HEK293T (cell line): ENCODE results near the gene NDUFB11.

Source experiments
- CTCF ChIA-PET: fragments of 350-600 bp; formaldehyde crosslinking; extraction: SDS; loops from one replicate; lab custom pipeline; 2021; ENCODE audit warnings: antibody characterized with exemption, inconsistent platforms; lab: Yijun Ruan, JAX
- POLR2A ChIA-PET: fragments of 350-600 bp; formaldehyde crosslinking; extraction: SDS; loops from one replicate; lab custom pipeline; 2020; ENCODE audit warnings: antibody characterized with exemption, inconsistent platforms; lab: Yijun Ruan, JAX
- DNase-seq: peaks from one replicate; pipeline ENCODE4 v3.0.0; 2012; ENCODE audit warnings: mixed read lengths; ENCODE audit errors: extremely low spot score
- ARNT ChIP-seq: fragments of 450-650 bp; IDR thresholded peaks from 2 replicates; pipeline ENCODE4 v1.6.1; 2017; ENCODE audit warnings: mild to moderate bottlenecking
- BHLHE40 ChIP-seq: fragments of 450-650 bp; IDR thresholded peaks from 2 replicates; pipeline ENCODE4 v1.6.1; 2016; ENCODE audit warnings: mild to moderate bottlenecking, moderate library complexity, borderline replicate concordance
- CTBP1 ChIP-seq: fragments of 450-650 bp; IDR thresholded peaks from 2 replicates; pipeline ENCODE4 v1.6.1; 2016; ENCODE audit warnings: borderline replicate concordance
- ELF4 ChIP-seq: fragments of 450-650 bp; IDR thresholded peaks from 2 replicates; pipeline ENCODE4 v1.6.1; 2017; ENCODE audit warnings: antibody characterized with exemption
- FOXA1 ChIP-seq: fragments of 450-650 bp; IDR thresholded peaks from 2 replicates; pipeline ENCODE4 v1.6.1; 2016; ENCODE audit warnings: mild to moderate bottlenecking
- FOXK2 ChIP-seq: fragments of 450-650 bp; IDR thresholded peaks from 2 replicates; pipeline ENCODE4 v1.6.1; 2016; ENCODE audit warnings: mild to moderate bottlenecking
- FOXM1 ChIP-seq: fragments of 450-650 bp; IDR thresholded peaks from 2 replicates; pipeline ENCODE4 v1.6.1; 2017; ENCODE audit warnings: mild to moderate bottlenecking, borderline replicate concordance
- HDGF ChIP-seq: fragments of 450-650 bp; IDR thresholded peaks from 2 replicates; pipeline ENCODE4 v1.6.1; 2017; ENCODE audit warnings: antibody characterized with exemption, borderline replicate concordance
- L3MBTL2 ChIP-seq: fragments of 450-650 bp; conservative IDR thresholded peaks from 2 replicates; pipeline ENCODE4 v1.6.1; 2016; ENCODE audit warnings: mild to moderate bottlenecking
- LEF1 ChIP-seq: fragments of 450-650 bp; IDR thresholded peaks from 2 replicates; pipeline ENCODE4 v1.6.1; 2017; ENCODE audit warnings: mild to moderate bottlenecking, borderline replicate concordance
- NFRKB ChIP-seq: fragments of 450-650 bp; IDR thresholded peaks from 2 replicates; pipeline ENCODE4 v1.6.1; 2016; ENCODE audit warnings: mild to moderate bottlenecking, moderate library complexity
- SP1 ChIP-seq: fragments of 450-650 bp; IDR thresholded peaks from 2 replicates; pipeline ENCODE4 v1.6.1; 2017
- SUZ12 ChIP-seq: fragments of 450-650 bp; IDR thresholded peaks from 2 replicates; pipeline ENCODE4 v1.6.1; 2016; ENCODE audit warnings: mild to moderate bottlenecking
- TARDBP ChIP-seq: fragments of 450-650 bp; IDR thresholded peaks from 2 replicates; pipeline ENCODE4 v1.6.1; 2016
- ZNF384 ChIP-seq: fragments of 450-650 bp; IDR thresholded peaks from 2 replicates; pipeline ENCODE4 v1.6.1; 2016
- TF ChIP-seq, protein P1 (sequence below): fragments of 450-650 bp; IDR thresholded peaks from 2 replicates; pipeline ENCODE4 v1.6.1; 2016

Gene NDUFB11

GRCh38 chrX:47162927-47163583, 18.6 kb upstream of the NDUFB11 start:
- DNase-seq = no peak
- TF ChIP-seq FOXA1 (no peak), L3MBTL2 (no peak), LEF1 (no peak), HDGF (no peak), SP1 (no peak), ARNT (no peak), TARDBP (no peak), CTBP1 (no peak), BHLHE40 (no peak), ZNF384 (no peak), SUZ12 (no peak), FOXK2 (no peak), ELF4 (no peak), NFRKB (no peak), FOXM1 (no peak)
- TF ChIP-seq, protein P1, sequence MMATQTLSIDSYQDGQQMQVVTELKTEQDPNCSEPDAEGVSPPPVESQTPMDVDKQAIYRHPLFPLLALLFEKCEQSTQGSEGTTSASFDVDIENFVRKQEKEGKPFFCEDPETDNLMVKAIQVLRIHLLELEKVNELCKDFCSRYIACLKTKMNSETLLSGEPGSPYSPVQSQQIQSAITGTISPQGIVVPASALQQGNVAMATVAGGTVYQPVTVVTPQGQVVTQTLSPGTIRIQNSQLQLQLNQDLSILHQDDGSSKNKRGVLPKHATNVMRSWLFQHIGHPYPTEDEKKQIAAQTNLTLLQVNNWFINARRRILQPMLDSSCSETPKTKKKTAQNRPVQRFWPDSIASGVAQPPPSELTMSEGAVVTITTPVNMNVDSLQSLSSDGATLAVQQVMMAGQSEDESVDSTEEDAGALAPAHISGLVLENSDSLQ = no peak
- POLR2A ChIA-PET = no interaction called here
- CTCF ChIA-PET = interaction anchor here (0.6 kb wide), 1 partner anchor 1976 kb away, joined by 3 read pairs; no protein-coding TSS in a partner anchor

DNA sequence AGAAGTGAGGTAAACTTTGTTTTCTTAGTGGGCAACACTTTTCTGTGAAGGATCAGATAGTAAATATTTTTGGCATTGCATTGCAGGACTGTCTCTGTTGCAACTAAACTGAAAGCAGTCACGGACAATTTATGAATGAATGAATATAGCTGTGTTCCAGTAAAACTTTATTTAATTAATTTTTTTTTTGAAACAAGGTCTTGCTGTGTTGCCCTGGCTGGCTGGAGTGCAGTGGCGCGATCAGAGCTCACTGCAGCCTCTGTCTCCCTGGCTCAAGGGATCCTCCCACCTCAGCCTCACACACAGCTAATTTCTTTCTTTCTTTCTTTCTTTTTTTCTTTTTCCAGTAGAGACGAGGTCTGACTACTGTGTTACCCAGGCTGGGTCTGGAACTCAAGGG, 16.3 kb upstream of the NDUFB11 start:
- TF ChIP-seq, protein P1 = no peak
- TF ChIP-seq ELF4 = no peak
- TF ChIP-seq BHLHE40 = no peak
- TF ChIP-seq SP1 = no peak
- TF ChIP-seq L3MBTL2 = no peak
- no peak for TF ChIP-seq HDGF
- no peak for TF ChIP-seq ZNF384
- TF ChIP-seq CTBP1 = no peak
- TF ChIP-seq FOXM1 = no peak
- no peak for TF ChIP-seq TARDBP
- no peak for TF ChIP-seq ARNT
- no peak for TF ChIP-seq FOXK2
- TF ChIP-seq LEF1 = no peak
- no peak for TF ChIP-seq SUZ12
- TF ChIP-seq NFRKB = no peak
- no peak for TF ChIP-seq FOXA1
- ChIA-PET CTCF (no interaction called here), POLR2A (interaction anchor here (0.7 to 1.0 kb wide), 2 partner anchors 16 to 30 kb away, joined by 3 to 6 read pairs; partner anchors contain the start of genes NDUFB11 and RBM10)
- DNase-seq = no peak

DNA sequence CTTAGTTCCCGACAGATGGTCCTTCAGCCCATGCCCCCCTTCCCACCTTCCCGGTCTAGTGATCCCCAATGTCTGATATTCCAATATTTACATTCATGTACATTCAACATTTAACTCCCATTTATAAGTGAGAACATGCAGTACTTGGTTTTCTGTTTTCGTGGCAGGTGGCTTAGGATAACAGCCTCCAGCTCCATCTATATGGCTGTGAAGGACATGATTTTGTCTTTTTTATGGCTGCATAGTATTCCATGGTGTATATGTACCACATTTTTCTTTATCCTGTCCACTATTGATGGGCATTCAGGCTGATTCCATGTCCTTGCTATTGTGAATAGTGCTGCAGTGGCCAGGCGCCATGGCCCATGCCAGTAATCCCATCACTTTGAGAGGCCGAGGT, 14.3 kb upstream of the NDUFB11 start:
- ChIA-PET CTCF (no interaction called here), POLR2A (no interaction called here)
- DNase-seq = no peak
- TF ChIP-seq SUZ12 = no peak
- TF ChIP-seq HDGF = no peak
- no peak for TF ChIP-seq SP1
- TF ChIP-seq FOXA1 = no peak
- TF ChIP-seq, protein P1 = no peak
- TF ChIP-seq ELF4 = no peak
- TF ChIP-seq L3MBTL2 = no peak
- TF ChIP-seq FOXM1 = no peak
- TF ChIP-seq TARDBP = no peak
- TF ChIP-seq FOXK2 = no peak
- no peak for TF ChIP-seq ZNF384

GRCh38 chrX:47158131-47158530, 13.6 kb upstream of the NDUFB11 start:
- CTCF ChIA-PET = interaction anchor here (1.8 kb wide), 1 partner anchor 13 kb away, joined by 4 read pairs; the partner anchor contains the start of genes NDUFB11 and RBM10
- POLR2A ChIA-PET = interaction anchor here (1.0 kb wide), 1 partner anchor 13 kb away, joined by 3 read pairs; the partner anchor contains the start of genes NDUFB11 and RBM10

DNA sequence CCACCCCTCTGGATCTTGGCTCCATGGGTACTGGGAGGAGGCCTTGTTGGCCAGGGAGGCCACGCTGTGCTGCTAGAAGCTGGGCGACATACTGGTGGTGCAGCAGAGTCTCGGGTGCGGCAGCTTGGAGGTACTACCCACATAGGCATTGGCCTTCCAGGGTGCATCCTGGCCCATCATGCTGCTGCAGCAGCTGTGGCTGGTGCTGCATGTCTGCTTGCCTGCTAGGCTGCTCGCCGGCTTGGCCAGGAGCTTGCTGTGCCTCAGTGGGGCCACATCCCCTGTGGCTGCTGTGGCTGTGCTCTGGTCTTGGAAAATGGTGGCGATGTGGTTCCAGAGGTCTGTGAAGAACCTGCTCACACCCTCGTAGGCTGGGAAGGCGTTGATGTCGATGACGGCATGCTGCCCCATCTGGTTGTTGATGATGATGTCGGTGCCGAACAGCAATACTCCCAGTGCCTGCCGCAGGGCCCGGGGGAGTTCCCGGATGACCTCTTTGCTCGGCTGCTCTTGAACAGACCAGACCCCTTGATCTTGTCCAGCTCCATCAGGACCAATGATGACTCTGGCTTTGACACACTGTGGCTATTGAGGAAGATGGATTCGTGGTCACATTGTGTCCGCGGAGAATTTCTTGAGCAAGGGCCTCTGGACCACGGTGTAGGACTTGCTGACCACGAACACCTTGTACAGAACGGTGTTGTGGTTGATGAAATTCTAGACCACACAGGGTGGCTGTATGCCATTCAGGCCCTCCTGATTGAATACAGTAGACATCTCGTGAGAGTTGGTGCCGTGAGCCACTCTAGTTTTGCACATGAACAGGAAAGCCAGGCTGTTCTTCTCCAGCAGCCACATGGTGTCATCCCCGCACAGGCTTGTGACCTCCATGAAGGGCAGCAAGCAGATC, 12.4 kb upstream of the NDUFB11 start:
- TF ChIP-seq HDGF (no peak), FOXM1 (no peak), L3MBTL2 (no peak), FOXA1 (no peak), FOXK2 (no peak), TARDBP (no peak), SUZ12 (no peak), ZNF384 (no peak), ELF4 (no peak), LEF1 (no peak)
- TF ChIP-seq, protein P1 = no peak
- CTCF ChIA-PET = interaction anchor here (1.8 kb wide), 1 partner anchor 12 kb away, joined by 4 read pairs; the partner anchor contains the start of genes NDUFB11 and RBM10
- POLR2A ChIA-PET = interaction anchor here (0.8 kb wide), 1 partner anchor 12 kb away, joined by 3 read pairs; the partner anchor contains the start of gene RBM10
- peak; percentile 2 for DNase-seq

More at GRCh38 chrX:47158131-47158530, 13.6 kb upstream of the NDUFB11 start:
- TF ChIP-seq BHLHE40 (no peak), ELF4 (no peak), FOXA1 (no peak), TARDBP (no peak)
- no peak for DNase-seq
